ENCODE results near the gene CIZ1.

DNA sequence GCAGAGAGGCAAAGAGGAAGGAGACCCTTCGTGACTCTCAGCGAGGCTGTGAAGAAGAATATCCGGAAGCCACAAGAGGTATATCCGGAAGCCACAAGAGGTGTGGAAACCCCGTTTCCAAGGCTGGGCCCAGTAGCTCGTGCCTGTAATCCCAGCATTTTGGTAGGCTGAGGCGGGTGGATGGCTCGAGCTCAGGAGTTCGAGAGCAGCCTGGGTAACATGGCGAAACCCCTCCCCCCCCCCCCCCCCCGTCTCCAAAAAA lies 31.9 kb downstream of the CIZ1 start:
- TF ChIP-seq, protein P1, sequence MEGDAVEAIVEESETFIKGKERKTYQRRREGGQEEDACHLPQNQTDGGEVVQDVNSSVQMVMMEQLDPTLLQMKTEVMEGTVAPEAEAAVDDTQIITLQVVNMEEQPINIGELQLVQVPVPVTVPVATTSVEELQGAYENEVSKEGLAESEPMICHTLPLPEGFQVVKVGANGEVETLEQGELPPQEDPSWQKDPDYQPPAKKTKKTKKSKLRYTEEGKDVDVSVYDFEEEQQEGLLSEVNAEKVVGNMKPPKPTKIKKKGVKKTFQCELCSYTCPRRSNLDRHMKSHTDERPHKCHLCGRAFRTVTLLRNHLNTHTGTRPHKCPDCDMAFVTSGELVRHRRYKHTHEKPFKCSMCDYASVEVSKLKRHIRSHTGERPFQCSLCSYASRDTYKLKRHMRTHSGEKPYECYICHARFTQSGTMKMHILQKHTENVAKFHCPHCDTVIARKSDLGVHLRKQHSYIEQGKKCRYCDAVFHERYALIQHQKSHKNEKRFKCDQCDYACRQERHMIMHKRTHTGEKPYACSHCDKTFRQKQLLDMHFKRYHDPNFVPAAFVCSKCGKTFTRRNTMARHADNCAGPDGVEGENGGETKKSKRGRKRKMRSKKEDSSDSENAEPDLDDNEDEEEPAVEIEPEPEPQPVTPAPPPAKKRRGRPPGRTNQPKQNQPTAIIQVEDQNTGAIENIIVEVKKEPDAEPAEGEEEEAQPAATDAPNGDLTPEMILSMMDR (IDR thresholded peaks at IDR 0.05) = no peak
- TF ChIP-seq POLR2A (IDR thresholded peaks at IDR 0.05) = no peak

All from vagina (tissue), 2 donors.